ENCODE measurements around the gene HSDL2.

HSDL2 gene

GRCh38 chr9:112462855-112463254 is 82.9 kb downstream of the HSDL2 start:
- no peak for DNase-seq

- no peak for DNase-seq
These were observed 85.4 kb downstream of the HSDL2 start for GRCh38 chr9:112465352-112465751.

GRCh38 chr9:112472996-112473395 is 93.1 kb downstream of the HSDL2 start:
- DNase-seq = no peak

- no peak for DNase-seq
These were observed 94.1 kb downstream of the HSDL2 start for GRCh38 chr9:112473986-112474385.

GRCh38 chr9:112475318-112475717 is 95.4 kb downstream of the HSDL2 start:
- DNase-seq = no peak

GRCh38 chr9:112477330-112477729 is 97.4 kb downstream of the HSDL2 start:
- DNase-seq = no peak

GRCh38 chr9:112479221-112479620 is 99.3 kb downstream of the HSDL2 start:
- DNase-seq = no peak

- DNase-seq = no peak
These were observed 104.7 kb downstream of the HSDL2 start for GRCh38 chr9:112484607-112485006.

- DNase-seq = no peak
These were observed 105.7 kb downstream of the HSDL2 start for GRCh38 chr9:112485574-112485973.

- peak; percentile 87 for DNase-seq
These were observed 106.5 kb downstream of the HSDL2 start, which contains the start of gene KIAA1958 for GRCh38 chr9:112486221-112487007. Gene KIAA1958 (plus strand): TSS chr9:112486827. CDS start chr9:112574081, 87,254 bp downstream.

- peak; percentile 52 for DNase-seq
These were observed 107.3 kb downstream of the HSDL2 start for GRCh38 chr9:112487008-112487798.

- no peak for DNase-seq
These were observed 108.0 kb downstream of the HSDL2 start for GRCh38 chr9:112487799-112488340.

- DNase-seq = no peak
These were observed 109.2 kb downstream of the HSDL2 start for GRCh38 chr9:112489039-112489546.

GRCh38 chr9:112489876-112490666 is 110.2 kb downstream of the HSDL2 start:
- DNase-seq = no peak

GRCh38 chr9:112493393-112494137 is 113.7 kb downstream of the HSDL2 start:
- DNase-seq = no peak

- DNase-seq = no peak
These were observed 114.2 kb downstream of the HSDL2 start for GRCh38 chr9:112494153-112494552.

GRCh38 chr9:112495614-112496013 is 115.7 kb downstream of the HSDL2 start:
- no peak for DNase-seq

- no peak for DNase-seq
These were observed 116.3 kb downstream of the HSDL2 start for GRCh38 chr9:112496074-112496722.

GRCh38 chr9:112500842-112501241 is 120.9 kb downstream of the HSDL2 start:
- no peak for DNase-seq

GRCh38 chr9:112501287-112501686 is 121.4 kb downstream of the HSDL2 start:
- DNase-seq = no peak

GRCh38 chr9:112502175-112502946 is 122.5 kb downstream of the HSDL2 start:
- no peak for DNase-seq
